ENCODE results near the gene MAP6. TPM values are rescaled to one million over a fixed set of nuclear protein-coding genes. Genes with fewer than 3 reads are reported as not detected.

The MAP6 gene
- total and polyA plus RNA-seq, 3 experiments from 2014 or later: 0.07 to 0.16 TPM; not detected in 1

- Histone ChIP-seq H3K9me3 (ENCODE audit: low read length) (no peaks in the 10 kb centered on the region), H3K36me3 (ENCODE audit: insufficient read depth, low read length) (no peaks in the 10 kb centered on the region), H3K27me3 (ENCODE audit: insufficient read depth, low read length, poor library complexity, severe bottlenecking) (peaks cover 27% of the 10 kb centered on the region), H3K4me3 (ENCODE audit: low read length) (no peak overlapping the region), H3K27ac (ENCODE audit: low read depth, low read length) (no peak overlapping the region), H3K4me1 (ENCODE audit: insufficient read depth, low read length) (no peaks in the 10 kb centered on the region)
- no peak for DNase-seq
- Mint-ChIP-seq H3K4me3 (no peak overlapping the region), H3K27ac (no peak overlapping the region), H3K36me3 (no peaks in the 10 kb centered on the region), H3K9me3 (no peaks in the 10 kb centered on the region), H3K27me3 (peaks cover 33 to 68% of the 10 kb centered on the region in 2 donors), H3K4me1 (peaks cover 8 to 12% (median 11%) of the 10 kb centered on the region in 3 donors)
- CTCF ChIA-PET: no interaction called here
- POLR2A ChIA-PET: no interaction called here
Measured at GRCh38 chr11:75663808-75664207, 5.0 kb downstream of the MAP6 start.

DNA sequence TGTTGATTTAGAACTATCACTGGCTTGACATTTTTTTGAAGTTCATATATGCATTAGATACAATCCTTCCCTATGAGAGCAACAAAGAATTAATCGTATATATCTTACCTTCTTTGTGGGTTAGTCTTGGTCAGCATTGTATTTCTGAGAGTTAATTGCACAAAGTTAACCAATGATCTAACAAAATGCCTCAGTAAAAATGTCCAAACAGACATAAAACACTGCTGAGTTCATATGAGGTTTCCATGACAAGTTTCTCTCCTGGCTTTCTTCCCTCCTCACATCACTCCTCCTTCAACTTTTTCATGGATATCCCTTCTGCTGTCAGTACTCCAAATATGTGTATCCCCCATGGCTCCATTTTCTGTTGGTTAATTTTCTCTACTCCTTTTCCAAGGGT, 9.0 kb downstream of the MAP6 start:
- H3K9me3 Mint-ChIP-seq: no peaks in the 10 kb centered on the region
- H3K4me3 Mint-ChIP-seq: no peak overlapping the region
- Histone ChIP-seq H3K36me3 (ENCODE audit: insufficient read depth, low read length) (no peaks in the 10 kb centered on the region), H3K4me1 (ENCODE audit: insufficient read depth, low read length) (no peaks in the 10 kb centered on the region), H3K4me3 (ENCODE audit: low read length) (no peak overlapping the region), H3K27me3 (ENCODE audit: insufficient read depth, low read length, poor library complexity, severe bottlenecking) (peaks cover 10% of the 10 kb centered on the region), H3K27ac (ENCODE audit: low read depth, low read length) (no peak overlapping the region), H3K9me3 (ENCODE audit: low read length) (no peaks in the 10 kb centered on the region)
- H3K36me3 Mint-ChIP-seq: no peaks in the 10 kb centered on the region
- ChIA-PET CTCF (no interaction called here), POLR2A (no interaction called here)
- H3K27me3 Mint-ChIP-seq: peaks cover 12 to 54% of the 10 kb centered on the region in 2 donors
- no peaks in the 10 kb centered on the region for H3K4me1 Mint-ChIP-seq
- DNase-seq: no peak
- peak overlapping the region in 1 of 8 donors; percentile 78 for H3K27ac Mint-ChIP-seq

DNA sequence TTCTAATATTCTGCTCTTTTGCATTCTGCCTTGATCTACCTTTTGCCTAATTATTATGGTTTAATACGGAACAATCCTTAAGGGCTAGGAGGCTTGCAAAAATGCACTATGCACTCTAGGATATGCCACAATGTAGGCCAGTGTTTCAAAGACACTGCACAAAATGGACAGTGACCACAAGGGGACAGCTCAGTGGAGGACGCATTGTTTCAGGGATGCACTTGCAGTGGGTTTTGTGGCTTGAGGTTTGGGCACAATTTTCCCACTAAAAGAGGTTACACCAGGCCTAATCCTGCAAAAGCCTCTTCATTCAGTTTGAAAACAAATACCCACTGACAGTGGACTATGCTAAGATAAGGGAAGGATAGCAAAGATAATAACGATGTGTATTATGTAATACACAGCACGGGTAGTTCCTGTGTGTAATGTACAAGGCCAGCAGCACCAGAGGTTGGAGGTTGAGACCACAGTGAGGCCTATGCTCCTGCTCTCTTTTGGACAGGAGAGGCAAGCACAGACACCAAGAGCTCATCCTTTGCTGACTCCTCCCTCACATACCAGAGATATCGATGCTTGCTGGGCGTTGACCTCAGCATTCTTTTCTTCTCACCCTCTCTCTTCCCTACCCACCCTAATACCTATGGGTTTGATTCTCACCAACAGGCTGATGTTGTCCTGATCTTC, 12.7 kb downstream of the MAP6 start:
- Mint-ChIP-seq H3K9me3 (no peaks in the 10 kb centered on the region), H3K4me1 (no peaks in the 10 kb centered on the region), H3K4me3 (no peak overlapping the region), H3K27me3 (peaks cover 0 to 34% of the 10 kb centered on the region in 2 donors), H3K36me3 (no peaks in the 10 kb centered on the region), H3K27ac (no peak overlapping the region)
- H3K36me3 ChIP-seq (ENCODE audit: insufficient read depth, low read length): no peaks in the 10 kb centered on the region
- no peaks in the 10 kb centered on the region for H3K4me1 ChIP-seq (ENCODE audit: insufficient read depth, low read length)
- ChIA-PET POLR2A (no interaction called here), CTCF (no interaction called here)
- H3K4me3 ChIP-seq (ENCODE audit: low read length): no peak overlapping the region
- no peak overlapping the region for H3K27ac ChIP-seq (ENCODE audit: low read depth, low read length)
- no peaks in the 10 kb centered on the region for H3K27me3 ChIP-seq (ENCODE audit: insufficient read depth, low read length, poor library complexity, severe bottlenecking)
- DNase-seq: no peak
- no peaks in the 10 kb centered on the region for H3K9me3 ChIP-seq (ENCODE audit: low read length)

GRCh38 chr11:75655605-75656004, 13.2 kb downstream of the MAP6 start:
- H3K27ac ChIP-seq (ENCODE audit: low read depth, low read length): no peak overlapping the region
- H3K36me3 ChIP-seq (ENCODE audit: insufficient read depth, low read length): no peaks in the 10 kb centered on the region
- Mint-ChIP-seq H3K4me1 (no peaks in the 10 kb centered on the region), H3K36me3 (no peaks in the 10 kb centered on the region), H3K4me3 (no peak overlapping the region), H3K9me3 (no peaks in the 10 kb centered on the region), H3K27me3 (peaks cover 0 to 29% of the 10 kb centered on the region in 2 donors), H3K27ac (no peak overlapping the region)
- no peaks in the 10 kb centered on the region for H3K27me3 ChIP-seq (ENCODE audit: insufficient read depth, low read length, poor library complexity, severe bottlenecking)
- ChIA-PET CTCF (no interaction called here), POLR2A (no interaction called here)
- no peak for DNase-seq
- no peak overlapping the region for H3K4me3 ChIP-seq (ENCODE audit: low read length)
- no peaks in the 10 kb centered on the region for H3K9me3 ChIP-seq (ENCODE audit: low read length)
- H3K4me1 ChIP-seq (ENCODE audit: insufficient read depth, low read length): no peaks in the 10 kb centered on the region

DNA sequence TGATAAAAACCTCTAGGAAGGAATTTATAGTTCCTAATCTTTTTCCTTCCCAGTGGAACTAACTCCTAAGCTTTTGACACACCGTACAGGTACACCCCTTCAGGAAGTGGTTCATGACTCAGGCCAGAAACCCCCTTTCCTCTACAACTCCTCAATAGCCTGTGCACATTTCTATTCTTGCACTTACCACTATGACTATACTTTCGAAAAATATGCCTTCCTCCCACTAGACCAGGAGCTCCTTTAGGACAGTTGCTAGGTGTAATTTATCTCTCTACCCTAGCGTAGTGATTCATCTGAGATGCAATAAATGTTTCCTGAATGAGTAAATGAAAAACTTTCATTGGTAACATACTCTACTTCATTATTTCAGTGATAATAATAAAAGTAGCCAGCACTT, 14.5 kb downstream of the MAP6 start:
- ChIA-PET POLR2A (no interaction called here), CTCF (no interaction called here)
- Histone ChIP-seq H3K9me3 (ENCODE audit: low read length) (no peaks in the 10 kb centered on the region), H3K4me3 (ENCODE audit: low read length) (no peak overlapping the region), H3K36me3 (ENCODE audit: insufficient read depth, low read length) (no peaks in the 10 kb centered on the region), H3K27ac (ENCODE audit: low read depth, low read length) (no peak overlapping the region), H3K27me3 (ENCODE audit: insufficient read depth, low read length, poor library complexity, severe bottlenecking) (no peaks in the 10 kb centered on the region), H3K4me1 (ENCODE audit: insufficient read depth, low read length) (no peaks in the 10 kb centered on the region)
- Mint-ChIP-seq H3K4me3 (no peak overlapping the region), H3K27me3 (peaks cover 0 to 16% of the 10 kb centered on the region in 2 donors), H3K36me3 (no peaks in the 10 kb centered on the region), H3K9me3 (no peaks in the 10 kb centered on the region), H3K27ac (no peak overlapping the region), H3K4me1 (no peaks in the 10 kb centered on the region)
- no peak for DNase-seq

DNA sequence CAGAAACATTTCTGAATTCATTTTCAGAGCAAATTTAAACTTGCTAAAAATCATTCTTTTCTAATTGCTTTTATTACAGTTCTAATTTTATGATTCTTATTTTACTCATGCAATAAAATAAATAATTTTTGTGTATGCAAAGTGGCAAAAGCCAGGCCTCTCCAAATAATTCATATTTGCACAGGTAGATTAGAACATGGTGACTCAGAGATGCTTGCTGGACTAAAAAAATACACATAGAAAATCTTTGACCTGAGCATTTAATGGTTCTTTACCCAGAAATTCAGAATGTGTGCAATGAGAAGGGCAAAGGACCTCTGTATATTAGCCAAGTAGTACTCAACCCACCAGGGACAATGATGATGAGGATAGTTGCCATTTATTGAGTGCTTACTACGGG, 15.3 kb downstream of the MAP6 start:
- H3K27ac ChIP-seq (ENCODE audit: low read depth, low read length): no peak overlapping the region
- no peak for DNase-seq
- H3K9me3 ChIP-seq (ENCODE audit: low read length): no peaks in the 10 kb centered on the region
- no peaks in the 10 kb centered on the region for H3K4me1 ChIP-seq (ENCODE audit: insufficient read depth, low read length)
- H3K27me3 Mint-ChIP-seq: peaks cover under 1 to 11% of the 10 kb centered on the region in 2 donors
- no peaks in the 10 kb centered on the region for H3K36me3 ChIP-seq (ENCODE audit: insufficient read depth, low read length)
- no peak overlapping the region for H3K4me3 ChIP-seq (ENCODE audit: low read length)
- H3K27ac Mint-ChIP-seq: no peak overlapping the region
- no peaks in the 10 kb centered on the region for H3K27me3 ChIP-seq (ENCODE audit: insufficient read depth, low read length, poor library complexity, severe bottlenecking)
- H3K4me1 Mint-ChIP-seq: no peaks in the 10 kb centered on the region
- no peaks in the 10 kb centered on the region for H3K36me3 Mint-ChIP-seq
- POLR2A ChIA-PET: no interaction called here
- H3K4me3 Mint-ChIP-seq: no peak overlapping the region
- CTCF ChIA-PET: no interaction called here
- H3K9me3 Mint-ChIP-seq: no peaks in the 10 kb centered on the region

- H3K4me3 ChIP-seq (ENCODE audit: low read length): no peak overlapping the region
- Mint-ChIP-seq H3K27me3 (peaks cover 3 to 7% of the 10 kb centered on the region in 2 donors), H3K9me3 (no peaks in the 10 kb centered on the region), H3K27ac (no peak overlapping the region), H3K4me1 (no peaks in the 10 kb centered on the region), H3K4me3 (no peak overlapping the region), H3K36me3 (no peaks in the 10 kb centered on the region)
- DNase-seq: no peak
- CTCF ChIA-PET: no interaction called here
- H3K9me3 ChIP-seq (ENCODE audit: low read length): no peaks in the 10 kb centered on the region
- no peaks in the 10 kb centered on the region for H3K4me1 ChIP-seq (ENCODE audit: insufficient read depth, low read length)
- H3K27me3 ChIP-seq (ENCODE audit: insufficient read depth, low read length, poor library complexity, severe bottlenecking): no peaks in the 10 kb centered on the region
- no peaks in the 10 kb centered on the region for H3K36me3 ChIP-seq (ENCODE audit: insufficient read depth, low read length)
- no peak overlapping the region for H3K27ac ChIP-seq (ENCODE audit: low read depth, low read length)
- POLR2A ChIA-PET: interaction anchor here (0.7 kb wide), 1 partner anchor 17 kb away, joined by 3 read pairs; no protein-coding TSS in a partner anchor
Measured at GRCh38 chr11:75652936-75653335, 15.9 kb downstream of the MAP6 start.

GRCh38 chr11:75651218-75651617, 17.6 kb downstream of the MAP6 start:
- POLR2A ChIA-PET: no interaction called here
- Mint-ChIP-seq H3K4me3 (no peak overlapping the region), H3K4me1 (no peaks in the 10 kb centered on the region), H3K27me3 (peaks cover 0 to 3% of the 10 kb centered on the region in 2 donors), H3K9me3 (no peaks in the 10 kb centered on the region), H3K36me3 (no peaks in the 10 kb centered on the region), H3K27ac (no peak overlapping the region)
- Histone ChIP-seq H3K36me3 (ENCODE audit: insufficient read depth, low read length) (no peaks in the 10 kb centered on the region), H3K9me3 (ENCODE audit: low read length) (no peaks in the 10 kb centered on the region), H3K4me3 (ENCODE audit: low read length) (no peak overlapping the region), H3K4me1 (ENCODE audit: insufficient read depth, low read length) (no peaks in the 10 kb centered on the region), H3K27ac (ENCODE audit: low read depth, low read length) (no peak overlapping the region), H3K27me3 (ENCODE audit: insufficient read depth, low read length, poor library complexity, severe bottlenecking) (no peaks in the 10 kb centered on the region)
- no peak for DNase-seq
- CTCF ChIA-PET: no interaction called here
